GM12892 (cell line): ENCODE measurements around the gene NF1.
"Not testable (repeated sequence)": the region's sequence is repeated elsewhere in the genome, so short reads cannot be mapped to it uniquely, and the experiment has no call there.

Source experiments
- DNase-seq: peaks from one replicate; pipeline ENCODE4 v3.0.0; 2011; ENCODE audit not compliant: insufficient read length
- FAIRE-seq: peaks from 2 replicates; lab custom pipeline; 2011; peaks lifted over from hg19 to GRCh38; lab: Jason Lieb, UNC
- POLR2A ChIP-seq: IDR thresholded peaks from 2 replicates; pipeline ENCODE4 v1.6.1; 2011; ENCODE audit warnings: low read depth, low read length, control low read depth
- POLR2AphosphoS5 ChIP-seq: IDR thresholded peaks from 2 replicates; pipeline ENCODE4 v1.6.1; 2011; ENCODE audit warnings: low read depth, low read length, control low read depth
- TAF1 ChIP-seq: IDR thresholded peaks from 2 replicates; pipeline ENCODE4 v1.6.1; 2011; ENCODE audit warnings: low read depth, mild to moderate bottlenecking, control low read depth, low read length, borderline replicate concordance

NF1 gene

GRCh38 chr17:31374094-31374447 lies 279.3 kb downstream of the NF1 start:
- no peak for TF ChIP-seq POLR2AphosphoS5
- DNase-seq (no peak), FAIRE-seq (peak; percentile 40)

- DNase-seq (no peak), FAIRE-seq (no peak)
- TF ChIP-seq POLR2AphosphoS5: no peak
- no peak for TF ChIP-seq POLR2A
- TF ChIP-seq TAF1: no peak
Measured at GRCh38 chr17:31374503-31374902, 279.7 kb downstream of the NF1 start.

- FAIRE-seq (peak; percentile 57), DNase-seq (no peak)
- no peak for TF ChIP-seq POLR2AphosphoS5
- TF ChIP-seq TAF1: no peak
- no peak for TF ChIP-seq POLR2A
Measured at GRCh38 chr17:31378638-31379037, 283.9 kb downstream of the NF1 start.

- no peak for FAIRE-seq
- TF ChIP-seq POLR2A (no peak), TAF1 (no peak), POLR2AphosphoS5 (no peak)
- DNase-seq: no peak
Measured at GRCh38 chr17:31379597-31380205, 284.9 kb downstream of the NF1 start.

GRCh38 chr17:31381165-31381668 lies 286.4 kb downstream of the NF1 start:
- FAIRE-seq (no peak), DNase-seq (no peak)
- TF ChIP-seq POLR2AphosphoS5 (no peak), POLR2A (no peak), TAF1 (no peak)

GRCh38 chr17:31382668-31383275 lies 288.0 kb downstream of the NF1 start:
- FAIRE-seq, DNase-seq: not testable (repeated sequence)

GRCh38 chr17:31383488-31383887 lies 288.7 kb downstream of the NF1 start:
- not testable (repeated sequence) for FAIRE-seq, DNase-seq

- no peak for FAIRE-seq
- TF ChIP-seq POLR2AphosphoS5: no peak
- TF ChIP-seq POLR2A: no peak
- no peak for TF ChIP-seq TAF1
- no peak for DNase-seq
Measured at GRCh38 chr17:31385428-31386285, 290.9 kb downstream of the NF1 start.

GRCh38 chr17:31386542-31387075 lies 291.8 kb downstream of the NF1 start:
- FAIRE-seq: no peak
- TF ChIP-seq POLR2A (no peak), POLR2AphosphoS5 (no peak), TAF1 (no peak)
- no peak for DNase-seq

- DNase-seq (no peak), FAIRE-seq (no peak)
- TF ChIP-seq TAF1 (no peak), POLR2AphosphoS5 (no peak), POLR2A (no peak)
Measured at GRCh38 chr17:31387438-31387837, 292.7 kb downstream of the NF1 start.

GRCh38 chr17:31388351-31388750 lies 293.6 kb downstream of the NF1 start:
- DNase-seq (no peak), FAIRE-seq (no peak)
- TF ChIP-seq TAF1: no peak
- no peak for TF ChIP-seq POLR2A
- TF ChIP-seq POLR2AphosphoS5: no peak
